ENCODE data around the gene SATB2.
A peak's percentile ranks its signal among the peaks of the same experiment; 100 is the strongest.

The SATB2 gene

GRCh38 chr2:199310771-199311585, 146.8 kb downstream of the SATB2 start:
- peak; percentile 8 for ATAC-seq
- no peak for DNase-seq (ENCODE audit: low spot score in 2 of 2)
- Mint-ChIP-seq H3K9me3 (peaks cover 2% of the 10 kb centered on the region), H3K27ac (no peak overlapping the region), H3K4me3 (no peak overlapping the region), H3K4me1 (no peaks in the 10 kb centered on the region), H3K36me3 (no peaks in the 10 kb centered on the region)

DNA sequence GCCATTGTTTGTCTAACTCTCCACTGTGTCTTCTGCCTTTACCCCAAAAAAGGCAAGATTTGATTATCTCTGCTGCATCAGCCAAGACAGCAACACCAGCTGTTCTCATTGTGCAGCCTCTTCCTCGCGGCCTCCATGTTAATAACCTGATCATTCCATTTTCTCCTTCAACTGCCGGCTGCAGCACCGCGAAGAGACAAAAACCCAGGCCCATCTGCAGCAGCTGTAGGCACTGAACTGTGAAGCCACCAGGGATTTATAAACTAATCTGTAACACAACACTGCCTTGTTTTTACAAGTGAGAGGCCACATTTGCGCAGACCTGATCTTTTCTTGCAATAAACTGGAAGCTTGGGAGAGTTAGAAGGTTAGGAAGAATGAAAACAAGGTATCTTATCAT, 147.8 kb downstream of the SATB2 start:
- Mint-ChIP-seq H3K9me3 (peaks cover 2% of the 10 kb centered on the region), H3K36me3 (no peaks in the 10 kb centered on the region), H3K4me1 (no peaks in the 10 kb centered on the region), H3K4me3 (no peak overlapping the region), H3K27ac (no peak overlapping the region)
- DNase-seq (ENCODE audit: low spot score in 2 of 2) (no peak), ATAC-seq (no peak)

DNA sequence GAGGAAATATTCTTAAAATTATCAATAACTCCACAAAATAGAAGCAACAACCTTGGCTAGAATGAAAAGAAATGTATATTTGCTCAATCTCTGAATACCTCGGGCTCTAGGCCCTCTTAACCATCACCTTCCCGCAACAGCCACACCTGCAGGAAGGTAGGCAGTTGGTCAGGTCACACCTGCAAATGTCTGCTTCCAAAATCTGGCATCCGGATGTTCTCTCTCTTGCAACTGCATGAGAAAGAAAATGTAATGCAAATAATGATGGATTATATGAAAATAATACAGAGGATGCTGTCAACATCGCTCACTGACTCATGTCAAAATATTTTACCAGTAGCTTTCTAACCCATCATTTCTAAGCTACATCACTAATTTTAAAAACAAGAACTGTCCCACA, 148.3 kb downstream of the SATB2 start:
- Mint-ChIP-seq H3K4me1 (no peaks in the 10 kb centered on the region), H3K9me3 (peaks cover 2% of the 10 kb centered on the region), H3K27ac (no peak overlapping the region), H3K36me3 (no peaks in the 10 kb centered on the region), H3K4me3 (no peak overlapping the region)
- ATAC-seq (no peak), DNase-seq (ENCODE audit: low spot score in 2 of 2) (no peak)

DNA sequence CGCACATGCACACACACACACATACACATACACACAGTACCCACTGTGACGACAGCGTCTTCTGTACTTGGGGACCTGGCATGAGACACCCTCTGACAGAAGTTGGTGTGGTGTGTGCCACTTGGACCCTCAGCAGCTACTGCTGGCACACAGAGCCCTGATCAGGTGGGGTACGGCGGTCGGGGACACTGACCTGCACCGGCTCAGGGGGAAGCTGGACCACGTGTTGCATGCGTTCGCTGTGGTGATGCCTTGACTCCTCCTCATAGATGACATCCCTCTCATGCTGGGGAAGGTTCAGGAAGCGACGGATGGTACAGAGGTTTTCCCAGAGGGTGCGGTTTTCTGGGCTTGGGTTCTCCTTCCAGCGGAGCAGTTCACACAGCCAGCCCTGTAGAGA, 149.2 kb downstream of the SATB2 start:
- Mint-ChIP-seq H3K4me3 (no peak overlapping the region), H3K9me3 (no peaks in the 10 kb centered on the region), H3K36me3 (no peaks in the 10 kb centered on the region), H3K4me1 (no peaks in the 10 kb centered on the region), H3K27ac (no peak overlapping the region)
- peak; percentile 13 for ATAC-seq
- DNase-seq (ENCODE audit: low spot score in 2 of 2): no peak

GRCh38 chr2:199307461-199307860, 150.3 kb downstream of the SATB2 start:
- Mint-ChIP-seq H3K9me3 (no peaks in the 10 kb centered on the region), H3K4me3 (no peak overlapping the region), H3K27ac (no peak overlapping the region), H3K36me3 (no peaks in the 10 kb centered on the region), H3K4me1 (no peaks in the 10 kb centered on the region)
- no peak for ATAC-seq
- DNase-seq (ENCODE audit: low spot score in 2 of 2): no peak

GRCh38 chr2:199306116-199306515, 151.6 kb downstream of the SATB2 start:
- no peak overlapping the region for H3K27ac Mint-ChIP-seq
- H3K36me3 Mint-ChIP-seq: no peaks in the 10 kb centered on the region
- no peak overlapping the region for H3K4me3 Mint-ChIP-seq
- DNase-seq (ENCODE audit: low spot score in 2 of 2) (no peak), ATAC-seq (no peak)
- H3K4me1 Mint-ChIP-seq: no peaks in the 10 kb centered on the region
- no peaks in the 10 kb centered on the region for H3K9me3 Mint-ChIP-seq

DNA sequence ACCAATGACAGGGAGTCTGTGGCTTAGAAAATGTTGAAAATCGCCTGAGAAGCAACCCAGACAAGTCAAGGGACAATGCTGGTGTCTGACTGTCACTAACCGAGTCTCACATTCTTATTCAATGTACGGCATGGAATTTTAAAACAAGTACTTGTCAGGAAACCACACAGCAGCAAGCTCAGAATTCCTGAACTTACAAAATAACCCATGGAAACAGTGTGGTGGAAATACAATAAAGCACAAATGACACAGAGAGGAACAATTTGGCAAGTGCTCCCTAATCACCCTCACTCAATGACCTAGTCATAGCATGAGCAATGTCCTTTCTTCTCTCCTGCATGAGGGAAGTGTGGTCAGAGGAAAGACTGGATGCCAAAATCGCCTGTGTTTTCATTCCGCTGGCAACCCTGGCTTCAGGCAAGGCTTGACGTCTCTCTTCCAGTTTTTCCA, 154.0 kb downstream of the SATB2 start:
- DNase-seq (ENCODE audit: low spot score in 2 of 2) (no peak), ATAC-seq (no peak)
- Mint-ChIP-seq H3K9me3 (peaks cover 3% of the 10 kb centered on the region), H3K4me3 (no peak overlapping the region), H3K4me1 (no peaks in the 10 kb centered on the region), H3K27ac (no peak overlapping the region), H3K36me3 (no peaks in the 10 kb centered on the region)

DNA sequence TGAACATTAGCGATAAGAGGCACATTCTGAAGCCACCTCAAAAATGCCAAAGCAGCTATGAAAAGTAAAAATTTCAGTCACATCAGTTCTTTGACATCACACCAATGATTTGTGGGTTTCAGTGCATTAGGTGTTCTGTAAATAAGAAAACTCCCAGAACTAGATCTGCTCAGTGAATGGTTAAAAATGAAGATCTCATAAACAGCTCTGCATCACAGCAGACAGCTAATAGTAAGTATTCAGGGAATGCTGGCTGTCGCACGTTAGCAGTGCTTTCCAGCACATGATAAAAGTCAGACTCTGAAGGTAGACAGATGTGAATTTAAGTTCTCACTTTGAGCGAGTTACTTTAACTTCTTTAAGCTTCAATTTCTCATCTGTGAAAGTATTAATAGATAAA, 154.9 kb downstream of the SATB2 start:
- Mint-ChIP-seq H3K9me3 (peaks cover 3% of the 10 kb centered on the region), H3K4me1 (no peaks in the 10 kb centered on the region), H3K27ac (no peak overlapping the region), H3K36me3 (no peaks in the 10 kb centered on the region), H3K4me3 (no peak overlapping the region)
- ATAC-seq: no peak
- DNase-seq (ENCODE audit: low spot score in 2 of 2): no peak

DNA sequence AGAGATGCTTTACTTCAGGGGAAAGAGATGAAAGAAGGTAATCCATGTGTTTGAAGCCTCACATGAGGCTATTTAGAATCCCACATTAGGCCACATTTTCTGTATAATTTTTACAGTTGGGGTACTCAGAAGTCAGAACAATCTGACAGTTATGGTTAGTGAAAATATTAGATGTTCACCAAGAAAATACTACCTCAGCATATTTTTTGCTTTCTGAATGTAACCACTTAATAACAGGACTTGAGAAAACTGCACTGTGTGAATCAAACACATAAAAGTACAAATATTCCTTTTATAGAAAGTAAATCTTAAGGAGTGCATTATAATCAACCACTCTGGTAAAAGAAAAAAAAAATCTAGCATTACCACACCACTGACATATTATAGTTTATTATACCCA, 169.3 kb downstream of the SATB2 start:
- no peaks in the 10 kb centered on the region for H3K4me1 Mint-ChIP-seq
- peaks cover 4% of the 10 kb centered on the region for H3K9me3 Mint-ChIP-seq
- ATAC-seq: no peak
- no peak overlapping the region for H3K27ac Mint-ChIP-seq
- H3K4me3 Mint-ChIP-seq: no peak overlapping the region
- no peaks in the 10 kb centered on the region for H3K36me3 Mint-ChIP-seq
- no peak for DNase-seq (ENCODE audit: low spot score in 2 of 2)

DNA sequence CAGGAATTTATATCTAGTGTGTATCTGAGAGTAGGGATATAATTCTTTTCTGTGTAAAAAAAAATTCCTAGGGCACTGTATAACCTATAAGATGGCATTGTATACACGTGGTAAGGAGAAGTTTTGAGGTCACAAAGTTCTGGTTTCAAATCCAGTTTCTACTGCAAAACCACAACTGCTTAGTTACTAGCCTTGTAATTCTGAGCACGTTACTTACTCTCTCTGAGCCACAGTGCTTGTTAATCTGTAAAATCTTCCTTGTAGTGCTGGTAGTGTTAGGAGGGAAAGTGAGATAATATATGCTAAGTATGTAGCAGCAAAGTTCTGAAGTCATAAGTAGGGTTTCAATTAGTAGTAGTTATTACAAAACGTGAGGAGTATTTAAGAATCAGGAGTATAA, 175.4 kb downstream of the SATB2 start:
- H3K9me3 Mint-ChIP-seq: peaks cover 2% of the 10 kb centered on the region
- H3K27ac Mint-ChIP-seq: no peak overlapping the region
- no peak overlapping the region for H3K4me3 Mint-ChIP-seq
- DNase-seq (ENCODE audit: low spot score in 2 of 2): no peak
- H3K4me1 Mint-ChIP-seq: no peaks in the 10 kb centered on the region
- ATAC-seq: no peak
- H3K36me3 Mint-ChIP-seq: no peaks in the 10 kb centered on the region

DNA sequence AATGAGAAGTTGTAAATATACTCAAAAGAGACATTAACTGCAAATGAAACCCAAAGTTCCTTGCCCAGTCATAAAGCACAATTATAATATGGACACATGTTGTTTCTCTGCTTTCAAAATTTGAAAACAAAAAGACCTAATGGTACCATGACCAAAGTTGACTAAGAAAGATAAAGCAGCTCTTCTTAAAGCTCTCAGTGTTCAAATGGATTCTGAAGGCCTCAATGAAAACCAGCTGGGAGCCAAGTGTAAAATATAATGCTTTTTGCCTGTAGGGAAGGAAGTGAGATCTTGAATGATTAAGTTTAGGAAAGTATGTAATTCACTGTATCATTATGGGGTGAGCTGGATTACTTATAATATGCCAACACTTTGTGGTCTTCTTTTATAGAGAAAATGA, 178.6 kb downstream of the SATB2 start:
- no peak overlapping the region for H3K4me3 Mint-ChIP-seq
- H3K27ac Mint-ChIP-seq: no peak overlapping the region
- no peak for DNase-seq (ENCODE audit: low spot score in 2 of 2)
- H3K4me1 Mint-ChIP-seq: no peaks in the 10 kb centered on the region
- no peaks in the 10 kb centered on the region for H3K36me3 Mint-ChIP-seq
- no peak for ATAC-seq
- H3K9me3 Mint-ChIP-seq: no peaks in the 10 kb centered on the region

GRCh38 chr2:199278099-199278498, 179.6 kb downstream of the SATB2 start:
- H3K27ac Mint-ChIP-seq: no peak overlapping the region
- H3K4me1 Mint-ChIP-seq: no peaks in the 10 kb centered on the region
- DNase-seq (ENCODE audit: low spot score in 2 of 2) (no peak), ATAC-seq (no peak)
- no peaks in the 10 kb centered on the region for H3K9me3 Mint-ChIP-seq
- H3K4me3 Mint-ChIP-seq: no peak overlapping the region
- no peaks in the 10 kb centered on the region for H3K36me3 Mint-ChIP-seq

- no peak for DNase-seq (ENCODE audit: low spot score in 2 of 2)
- Mint-ChIP-seq H3K27ac (no peak overlapping the region), H3K4me3 (no peak overlapping the region), H3K36me3 (no peaks in the 10 kb centered on the region), H3K9me3 (peaks cover 2% of the 10 kb centered on the region), H3K4me1 (no peaks in the 10 kb centered on the region)
- ATAC-seq: no peak
Observed at GRCh38 chr2:199273042-199273511, 184.7 kb downstream of the SATB2 start.

DNA sequence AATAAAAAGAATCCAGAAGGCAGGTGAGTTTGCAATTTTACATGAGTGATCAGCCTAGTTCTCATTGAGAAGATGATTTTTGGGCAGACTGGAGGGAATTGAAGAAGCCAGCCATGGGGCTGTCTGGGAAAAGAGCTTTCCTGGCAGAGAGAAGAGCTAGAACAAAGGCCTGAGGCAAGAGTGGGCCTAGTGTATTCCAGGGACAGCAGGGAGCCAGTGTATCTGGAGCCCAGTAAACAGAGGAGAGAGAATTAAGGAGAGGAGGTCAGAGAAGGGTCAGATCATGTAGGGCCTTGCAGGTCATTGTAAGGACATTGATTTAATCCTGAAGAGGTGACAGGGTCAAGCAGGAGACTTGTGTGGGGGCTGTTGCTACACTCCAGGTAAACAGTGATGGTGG, 195.8 kb downstream of the SATB2 start:
- Mint-ChIP-seq H3K4me3 (no peak overlapping the region), H3K27ac (no peak overlapping the region), H3K36me3 (no peaks in the 10 kb centered on the region), H3K4me1 (no peaks in the 10 kb centered on the region), H3K9me3 (peaks cover 22% of the 10 kb centered on the region)
- no peak for DNase-seq (ENCODE audit: low spot score in 2 of 2)
- no peak for ATAC-seq

DNA sequence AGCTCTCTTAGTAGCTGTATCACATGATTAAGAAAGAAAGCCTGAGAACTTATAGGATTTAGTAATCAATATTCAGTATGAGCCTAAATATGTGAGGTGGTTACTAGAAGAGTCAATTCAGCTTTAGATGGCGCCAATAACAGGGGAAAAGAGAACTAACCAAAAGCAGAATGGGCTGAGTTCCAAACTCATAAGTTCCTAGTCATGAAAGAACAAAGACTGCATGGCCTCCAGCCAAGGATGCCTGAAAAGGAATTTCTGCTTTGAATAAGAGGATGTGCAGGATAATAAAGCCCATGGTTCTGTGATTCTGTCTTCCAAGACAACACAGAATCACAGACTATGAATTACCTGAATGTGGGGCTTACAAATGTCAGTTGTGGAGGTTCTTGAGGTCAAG, 196.5 kb downstream of the SATB2 start:
- H3K9me3 Mint-ChIP-seq: peaks cover 22% of the 10 kb centered on the region
- ATAC-seq (no peak), DNase-seq (ENCODE audit: low spot score in 2 of 2) (no peak)
- no peak overlapping the region for H3K4me3 Mint-ChIP-seq
- no peaks in the 10 kb centered on the region for H3K4me1 Mint-ChIP-seq
- no peaks in the 10 kb centered on the region for H3K36me3 Mint-ChIP-seq
- no peak overlapping the region for H3K27ac Mint-ChIP-seq

GRCh38 chr2:199259671-199260070, 198.1 kb downstream of the SATB2 start:
- Mint-ChIP-seq H3K27ac (no peak overlapping the region), H3K4me3 (no peak overlapping the region), H3K9me3 (peaks cover 18% of the 10 kb centered on the region), H3K4me1 (no peaks in the 10 kb centered on the region), H3K36me3 (no peaks in the 10 kb centered on the region)
- no peak for ATAC-seq
- DNase-seq (ENCODE audit: low spot score in 2 of 2): no peak
